ENCODE measurements around the gene IGSF8. TPM values are rescaled to one million over a fixed set of nuclear protein-coding genes. Genes with fewer than 3 reads are reported as not detected.
A peak's percentile ranks its signal among the peaks of the same experiment; 100 is the strongest.

Gene IGSF8
- total RNA-seq, 1 donor from 2014 or later = 42.8 TPM

DNA sequence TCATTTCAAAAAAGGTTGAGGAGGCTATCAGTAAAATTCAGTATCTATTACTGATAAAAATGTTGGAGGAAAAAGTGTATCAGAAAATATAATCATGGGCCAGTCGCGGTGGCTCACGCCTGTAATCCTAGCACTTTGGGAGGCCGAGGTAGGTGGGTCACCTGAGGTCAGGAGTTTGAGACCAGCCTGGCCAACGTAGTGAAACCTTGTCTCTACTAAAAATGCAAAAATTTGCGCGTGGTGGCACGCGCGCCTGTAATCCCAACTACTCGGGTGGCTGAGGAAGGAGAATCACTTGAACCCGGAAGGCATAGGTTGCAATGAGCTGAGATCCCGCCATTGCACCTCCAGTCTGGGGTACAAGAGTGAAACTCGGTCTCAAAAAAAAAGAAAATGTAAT is 47.7 kb upstream of the IGSF8 start:
- Mint-ChIP-seq H3K9me3 (ENCODE audit: unreplicated experiment) (peaks cover 4% of the 10 kb centered on the region), H3K4me1 (ENCODE audit: low read depth, unreplicated experiment) (peaks cover 3% of the 10 kb centered on the region), H3K27me3 (ENCODE audit: low read depth, unreplicated experiment) (peaks cover 8% of the 10 kb centered on the region), H3K4me3 (ENCODE audit: unreplicated experiment) (no peak overlapping the region), H3K36me3 (ENCODE audit: low read depth, unreplicated experiment) (no peaks in the 10 kb centered on the region), H3K27ac (ENCODE audit: unreplicated experiment) (no peak overlapping the region)
- Histone ChIP-seq H3K79me2 (ENCODE audit: insufficient read depth, low read length) (no peaks in the 10 kb centered on the region), H3K36me3 (ENCODE audit: insufficient read depth, low read length) (no peaks in the 10 kb centered on the region), H3K27ac (ENCODE audit: low read depth, low read length) (no peak overlapping the region), H3K4me1 (ENCODE audit: insufficient read depth, low read length) (no peaks in the 10 kb centered on the region), H2AFZ (ENCODE audit: low read depth, low read length) (no peak overlapping the region), H3K9me3 (ENCODE audit: insufficient read depth, low read depth, low read length) (no peaks in the 10 kb centered on the region), H4K20me1 (ENCODE audit: insufficient read depth, low read length) (no peaks in the 10 kb centered on the region), H3K4me3 (ENCODE audit: insufficient read depth, low read depth, low read length) (no peak overlapping the region), H3K9ac (ENCODE audit: low read length) (no peak overlapping the region), H3K27me3 (ENCODE audit: insufficient read depth, low read length) (peaks cover 4% of the 10 kb centered on the region), H3K4me2 (ENCODE audit: low read length) (no peak overlapping the region)
- TF ChIP-seq EZH2 (IDR thresholded peaks at IDR 0.05; ENCODE audit: insufficient read depth, low read length) = no peak
- no peak for TF ChIP-seq CTCF (IDR thresholded peaks at IDR 0.05; ENCODE audit: insufficient read depth, low read depth, low read length)
- FAIRE-seq (no peak), DNase-seq (ENCODE audit: low read depth) (no peak)

- H3K27ac Mint-ChIP-seq (ENCODE audit: unreplicated experiment) = no peak overlapping the region
- peaks cover 3% of the 10 kb centered on the region for H3K4me1 Mint-ChIP-seq (ENCODE audit: low read depth, unreplicated experiment)
- TF ChIP-seq CTCF (IDR thresholded peaks at IDR 0.05; ENCODE audit: insufficient read depth, low read depth, low read length) = no peak
- no peak for TF ChIP-seq EZH2 (IDR thresholded peaks at IDR 0.05; ENCODE audit: insufficient read depth, low read length)
These were observed 46.5 kb upstream of the IGSF8 start for GRCh38 chr1:160144921-160145320.

GRCh38 chr1:160143695-160144094 is 45.3 kb upstream of the IGSF8 start:
- Histone ChIP-seq H2AFZ (ENCODE audit: low read depth, low read length) (no peak overlapping the region), H3K4me3 (ENCODE audit: insufficient read depth, low read depth, low read length) (no peak overlapping the region), H3K9ac (ENCODE audit: low read length) (no peak overlapping the region), H4K20me1 (ENCODE audit: insufficient read depth, low read length) (no peaks in the 10 kb centered on the region), H3K27ac (ENCODE audit: low read depth, low read length) (no peak overlapping the region), H3K4me2 (ENCODE audit: low read length) (no peak overlapping the region), H3K27me3 (ENCODE audit: insufficient read depth, low read length) (peaks cover 6% of the 10 kb centered on the region), H3K36me3 (ENCODE audit: insufficient read depth, low read length) (no peaks in the 10 kb centered on the region), H3K9me3 (ENCODE audit: insufficient read depth, low read depth, low read length) (no peaks in the 10 kb centered on the region), H3K79me2 (ENCODE audit: insufficient read depth, low read length) (no peaks in the 10 kb centered on the region), H3K4me1 (ENCODE audit: insufficient read depth, low read length) (no peaks in the 10 kb centered on the region)
- H3K27me3 Mint-ChIP-seq (ENCODE audit: low read depth, unreplicated experiment) = peaks cover 17% of the 10 kb centered on the region
- H3K36me3 Mint-ChIP-seq (ENCODE audit: low read depth, unreplicated experiment) = no peaks in the 10 kb centered on the region
- H3K27ac Mint-ChIP-seq (ENCODE audit: unreplicated experiment) = no peak overlapping the region
- TF ChIP-seq CTCF (IDR thresholded peaks at IDR 0.05; ENCODE audit: insufficient read depth, low read depth, low read length) (no peak), EZH2 (IDR thresholded peaks at IDR 0.05; ENCODE audit: insufficient read depth, low read length) (no peak)
- no peak overlapping the region for H3K4me3 Mint-ChIP-seq (ENCODE audit: unreplicated experiment)
- no peak for FAIRE-seq
- H3K9me3 Mint-ChIP-seq (ENCODE audit: unreplicated experiment) = peaks cover 4% of the 10 kb centered on the region
- no peak for DNase-seq (ENCODE audit: low read depth)
- peaks cover 3% of the 10 kb centered on the region for H3K4me1 Mint-ChIP-seq (ENCODE audit: low read depth, unreplicated experiment)

More at GRCh38 chr1:160144921-160145320, 46.5 kb upstream of the IGSF8 start:
- no peaks in the 10 kb centered on the region for H3K9me3 ChIP-seq (ENCODE audit: insufficient read depth, low read depth, low read length)
- no peaks in the 10 kb centered on the region for H3K79me2 ChIP-seq (ENCODE audit: insufficient read depth, low read length)
- FAIRE-seq (no peak), DNase-seq (ENCODE audit: low read depth) (peak; percentile 36)
- no peak overlapping the region for H2AFZ ChIP-seq (ENCODE audit: low read depth, low read length)
- H3K36me3 ChIP-seq (ENCODE audit: insufficient read depth, low read length) = no peaks in the 10 kb centered on the region
- no peak overlapping the region for H3K27ac ChIP-seq (ENCODE audit: low read depth, low read length)
- Mint-ChIP-seq H3K36me3 (ENCODE audit: low read depth, unreplicated experiment) (no peaks in the 10 kb centered on the region), H3K9me3 (ENCODE audit: unreplicated experiment) (peaks cover 4% of the 10 kb centered on the region), H3K27me3 (ENCODE audit: low read depth, unreplicated experiment) (peaks cover 9% of the 10 kb centered on the region), H3K4me3 (ENCODE audit: unreplicated experiment) (no peak overlapping the region)
- no peak overlapping the region for H3K4me2 ChIP-seq (ENCODE audit: low read length)
- no peaks in the 10 kb centered on the region for H4K20me1 ChIP-seq (ENCODE audit: insufficient read depth, low read length)
- no peaks in the 10 kb centered on the region for H3K4me1 ChIP-seq (ENCODE audit: insufficient read depth, low read length)
- peaks cover 6% of the 10 kb centered on the region for H3K27me3 ChIP-seq (ENCODE audit: insufficient read depth, low read length)
- no peak overlapping the region for H3K9ac ChIP-seq (ENCODE audit: low read length)
- H3K4me3 ChIP-seq (ENCODE audit: insufficient read depth, low read depth, low read length) = no peak overlapping the region
